Panc1 (cell line): Measurements from ENCODE around the gene ERAL1. TPM values are rescaled to one million over a fixed set of nuclear protein-coding genes. Genes with fewer than 3 reads are reported as not detected.

Experiments used
- ATAC-seq: fragments of 200-7000 bp; cut with Tn5 transposase; 2 replicates; pipeline ENCODE4 v1.9.1; 2020; ENCODE audit warnings: mild to moderate bottlenecking, moderate library complexity
- BruUV-seq: library from RNA; stranded (reverse); fragments of 400-500 nt; replicated peaks from 2 replicates; lab custom pipeline; 2021; lab: Mats Ljungman, UMichigan
- CTCF ChIA-PET: fragments of 300-600 bp; sonication (Branson Sonifier 250); formaldehyde crosslinking; loops from one replicate; lab custom pipeline; 2022; ENCODE audit warnings: antibody characterized with exemption; lab: Charles Lee
- POLR2A ChIA-PET: fragments of 300-600 bp; sonication (Branson Sonifier 250); formaldehyde crosslinking; loops from one replicate; lab custom pipeline; 2022; ENCODE audit warnings: antibody characterized with exemption; lab: Charles Lee
- DNase-seq: peaks from one replicate; pipeline ENCODE4 v3.0.0-alpha.2; 2010; ENCODE audit warnings: low read depth, low spot score
- H3K27ac ChIP-seq: 2 replicates; pipeline ENCODE4 v1.5.1; 2011; ENCODE audit warnings: mild to moderate bottlenecking, low read length, inconsistent platforms
- H3K27me3 ChIP-seq: fragments of 200-500 bp; sonication (Bioruptor generic); 2 replicates; pipeline ENCODE4 v1.6.0; 2014; ENCODE audit warnings: low read length, inconsistent platforms; ENCODE audit not compliant: control insufficient read depth, insufficient read depth
- H3K36me3 ChIP-seq: fragments of 200-500 bp; sonication (Bioruptor generic); 2 replicates; pipeline ENCODE4 v1.5.1; 2014; ENCODE audit warnings: inconsistent platforms, mild to moderate bottlenecking, low read length, moderate library complexity; ENCODE audit not compliant: control insufficient read depth, insufficient read depth
- H3K4me1 ChIP-seq: 2 replicates; pipeline ENCODE4 v1.5.1; 2011; ENCODE audit warnings: inconsistent platforms, mild to moderate bottlenecking, low read length, moderate library complexity; ENCODE audit not compliant: control insufficient read depth, insufficient read depth
- H3K4me3 ChIP-seq, 2 experiments: 2 replicates each; pipeline ENCODE4 v1.5.1; 2011 to 2012; ENCODE audit warnings: low read depth in 2 of 2, low read length in 2 of 2, mild to moderate bottlenecking in 2 of 2, inconsistent platforms in 1 of 2, moderate library complexity in 1 of 2
- H3K9me3 ChIP-seq: fragments of 200-500 bp; sonication (Bioruptor generic); 2 replicates; pipeline ENCODE4 v1.5.1; 2014; ENCODE audit warnings: low read depth, mild to moderate bottlenecking, inconsistent platforms, low read length, moderate library complexity; ENCODE audit not compliant: control insufficient read depth, insufficient read depth
- POLR2AphosphoS5 ChIP-seq: IDR thresholded peaks from 2 replicates; pipeline ENCODE4 v1.6.1; 2012; ENCODE audit warnings: mild to moderate bottlenecking, low read depth, low read length, moderate library complexity
- SIN3A ChIP-seq: IDR thresholded peaks from 2 replicates; pipeline ENCODE4 v1.6.1; 2012; ENCODE audit warnings: low read depth, mild to moderate bottlenecking, low read length, moderate library complexity, borderline replicate concordance; ENCODE audit not compliant: insufficient read depth
- TCF7L2 ChIP-seq: IDR thresholded peaks from 2 replicates; pipeline ENCODE4 v1.6.1; 2011; ENCODE audit warnings: mild to moderate bottlenecking, low read depth, low read length, inconsistent platforms
- in situ Hi-C: cut with HindIII; loops from 2 replicates; pipeline ENCODE4 v1.10.0; 2016; ENCODE audit warnings: low sequenced_read_pairs, low pct_unique_long_range_greater_than_20kb
- intact Hi-C: fragments of 100-400 bp; cut with micrococcal nuclease; formaldehyde crosslinking; loops from one replicate; pipeline ENCODE4 v1.10.0; 2022; ENCODE audit not compliant: unreplicated experiment
- total RNA-seq: library from RNA; stranded (reverse); gene quantifications from one replicate; pipeline ENCODE4 v1.2.1, GENCODE V29; 2021; ENCODE audit not compliant: unreplicated experiment
- TF ChIP-seq, protein P1 (sequence below), 2 experiments: IDR thresholded peaks; 2 replicates each; pipeline ENCODE4 v1.6.1; 2011 to 2012; ENCODE audit warnings: low read depth in 2 of 2, control low read depth in 1 of 2, low read length in 1 of 2, mild to moderate bottlenecking in 1 of 2, moderate library complexity in 1 of 2; ENCODE audit not compliant: insufficient read depth in 1 of 2
- TF ChIP-seq, protein P2 (sequence below): fragments of 450-650 bp; IDR thresholded peaks from 2 replicates; pipeline ENCODE4 v1.5.1; 2017; ENCODE audit warnings: mild to moderate bottlenecking

Gene ERAL1
- total RNA-seq, 1 experiment from 2014 or later: 74.2 TPM

DNA sequence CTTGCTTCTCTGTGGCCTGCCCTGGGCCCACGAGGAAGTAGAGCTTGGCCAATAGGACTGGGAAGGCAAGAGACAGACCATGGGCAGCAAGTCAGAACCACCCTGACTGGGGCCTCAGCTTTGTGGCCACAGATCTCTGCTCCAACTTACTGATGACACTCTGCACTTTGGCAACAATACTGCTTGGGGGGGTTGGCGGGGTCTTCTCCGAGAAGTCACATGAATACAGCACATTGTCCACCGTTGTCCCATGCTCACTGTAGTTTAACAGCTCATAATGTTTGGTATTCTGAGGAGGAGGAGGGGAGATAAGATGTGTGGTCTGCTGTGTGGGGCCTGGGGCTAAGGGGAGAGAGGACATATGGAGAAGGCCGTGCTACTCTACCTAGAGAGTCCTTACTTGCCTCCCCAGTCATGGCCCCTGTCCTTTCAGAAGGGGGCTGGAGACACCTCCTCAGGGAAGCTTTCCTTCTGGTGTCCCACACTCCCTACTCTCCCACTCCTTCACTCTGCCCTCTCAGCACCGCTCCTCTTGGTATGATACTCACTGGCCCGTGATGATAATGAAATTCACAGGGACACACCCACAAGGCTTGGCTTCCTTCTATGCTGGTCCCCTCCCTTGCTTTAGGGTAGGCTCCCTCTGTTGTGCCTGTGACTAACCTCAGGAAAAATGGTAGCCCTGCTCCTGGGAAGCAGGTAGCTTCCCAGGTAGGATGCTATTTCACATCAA, 52.1 kb downstream of the ERAL1 start:
- CTCF ChIA-PET: no interaction called here
- in situ Hi-C loops: no loop called here
- no peak; the same call in 1 of the 2 replicates for TF ChIP-seq POLR2AphosphoS5
- TF ChIP-seq, protein P1, sequence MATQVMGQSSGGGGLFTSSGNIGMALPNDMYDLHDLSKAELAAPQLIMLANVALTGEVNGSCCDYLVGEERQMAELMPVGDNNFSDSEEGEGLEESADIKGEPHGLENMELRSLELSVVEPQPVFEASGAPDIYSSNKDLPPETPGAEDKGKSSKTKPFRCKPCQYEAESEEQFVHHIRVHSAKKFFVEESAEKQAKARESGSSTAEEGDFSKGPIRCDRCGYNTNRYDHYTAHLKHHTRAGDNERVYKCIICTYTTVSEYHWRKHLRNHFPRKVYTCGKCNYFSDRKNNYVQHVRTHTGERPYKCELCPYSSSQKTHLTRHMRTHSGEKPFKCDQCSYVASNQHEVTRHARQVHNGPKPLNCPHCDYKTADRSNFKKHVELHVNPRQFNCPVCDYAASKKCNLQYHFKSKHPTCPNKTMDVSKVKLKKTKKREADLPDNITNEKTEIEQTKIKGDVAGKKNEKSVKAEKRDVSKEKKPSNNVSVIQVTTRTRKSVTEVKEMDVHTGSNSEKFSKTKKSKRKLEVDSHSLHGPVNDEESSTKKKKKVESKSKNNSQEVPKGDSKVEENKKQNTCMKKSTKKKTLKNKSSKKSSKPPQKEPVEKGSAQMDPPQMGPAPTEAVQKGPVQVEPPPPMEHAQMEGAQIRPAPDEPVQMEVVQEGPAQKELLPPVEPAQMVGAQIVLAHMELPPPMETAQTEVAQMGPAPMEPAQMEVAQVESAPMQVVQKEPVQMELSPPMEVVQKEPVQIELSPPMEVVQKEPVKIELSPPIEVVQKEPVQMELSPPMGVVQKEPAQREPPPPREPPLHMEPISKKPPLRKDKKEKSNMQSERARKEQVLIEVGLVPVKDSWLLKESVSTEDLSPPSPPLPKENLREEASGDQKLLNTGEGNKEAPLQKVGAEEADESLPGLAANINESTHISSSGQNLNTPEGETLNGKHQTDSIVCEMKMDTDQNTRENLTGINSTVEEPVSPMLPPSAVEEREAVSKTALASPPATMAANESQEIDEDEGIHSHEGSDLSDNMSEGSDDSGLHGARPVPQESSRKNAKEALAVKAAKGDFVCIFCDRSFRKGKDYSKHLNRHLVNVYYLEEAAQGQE (IDR thresholded peaks at IDR 0.05; ENCODE audit: insufficient read depth in 1 of 2, low read depth in 2 of 2, low read length in 1 of 2): no peak
- TF ChIP-seq TCF7L2: no peak
- TF ChIP-seq SIN3A: no peak
- TF ChIP-seq, protein P2, sequence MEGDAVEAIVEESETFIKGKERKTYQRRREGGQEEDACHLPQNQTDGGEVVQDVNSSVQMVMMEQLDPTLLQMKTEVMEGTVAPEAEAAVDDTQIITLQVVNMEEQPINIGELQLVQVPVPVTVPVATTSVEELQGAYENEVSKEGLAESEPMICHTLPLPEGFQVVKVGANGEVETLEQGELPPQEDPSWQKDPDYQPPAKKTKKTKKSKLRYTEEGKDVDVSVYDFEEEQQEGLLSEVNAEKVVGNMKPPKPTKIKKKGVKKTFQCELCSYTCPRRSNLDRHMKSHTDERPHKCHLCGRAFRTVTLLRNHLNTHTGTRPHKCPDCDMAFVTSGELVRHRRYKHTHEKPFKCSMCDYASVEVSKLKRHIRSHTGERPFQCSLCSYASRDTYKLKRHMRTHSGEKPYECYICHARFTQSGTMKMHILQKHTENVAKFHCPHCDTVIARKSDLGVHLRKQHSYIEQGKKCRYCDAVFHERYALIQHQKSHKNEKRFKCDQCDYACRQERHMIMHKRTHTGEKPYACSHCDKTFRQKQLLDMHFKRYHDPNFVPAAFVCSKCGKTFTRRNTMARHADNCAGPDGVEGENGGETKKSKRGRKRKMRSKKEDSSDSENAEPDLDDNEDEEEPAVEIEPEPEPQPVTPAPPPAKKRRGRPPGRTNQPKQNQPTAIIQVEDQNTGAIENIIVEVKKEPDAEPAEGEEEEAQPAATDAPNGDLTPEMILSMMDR: no peak

DNA sequence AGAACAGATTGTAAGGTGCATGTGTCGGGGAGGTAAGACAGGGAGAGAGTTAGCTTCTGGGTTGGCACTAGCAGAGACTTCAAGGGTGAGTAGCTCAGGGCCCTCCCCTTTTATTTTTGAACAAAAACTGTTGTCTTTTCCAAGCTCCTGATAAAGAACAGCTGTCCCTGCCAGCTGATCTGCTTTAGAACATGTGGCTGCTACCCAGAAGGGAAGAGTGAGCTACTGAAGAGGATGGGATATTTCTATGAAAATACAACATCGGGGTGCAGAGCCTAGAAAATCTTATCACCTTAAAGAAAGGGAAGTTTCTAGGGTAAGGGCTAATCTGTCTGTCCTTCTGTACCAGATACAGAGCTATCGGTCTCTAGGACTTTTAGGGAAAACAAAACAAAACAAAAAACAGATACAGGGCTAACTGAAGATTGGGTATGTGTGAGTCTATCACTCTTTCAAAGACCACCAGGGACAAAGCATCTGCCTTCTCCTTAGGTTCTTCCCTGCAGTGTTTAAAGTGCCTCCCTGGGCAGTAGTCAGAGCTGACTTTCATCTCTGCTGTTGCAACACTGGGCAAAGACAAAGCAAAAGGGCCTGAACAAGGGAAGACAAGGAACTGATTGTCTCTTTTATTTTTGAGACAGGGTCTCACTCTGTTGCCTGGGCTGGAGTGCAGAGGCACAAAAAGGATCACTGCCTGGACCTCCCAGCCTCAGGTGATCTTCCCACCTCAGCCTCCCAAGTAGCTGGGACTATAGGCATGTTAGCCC, 53.1 kb downstream of the ERAL1 start:
- DNase-seq (no peak), ATAC-seq (no peak)
- POLR2A ChIA-PET: no interaction called here
- Histone ChIP-seq H3K4me1 (no peaks in the 10 kb centered on the region), H3K27ac (no peak overlapping the region), H3K4me3 (no peak overlapping the region), H3K9me3 (no peaks in the 10 kb centered on the region), H3K36me3 (peaks cover 24% of the 10 kb centered on the region), H3K27me3 (no peaks in the 10 kb centered on the region)
- TF ChIP-seq POLR2AphosphoS5: 0 out of 2 replicates have a peak, but pooled peaks have one; percentile 24
- TF ChIP-seq, protein P1 (IDR thresholded peaks at IDR 0.05; ENCODE audit: insufficient read depth in 1 of 2, low read depth in 2 of 2, low read length in 1 of 2): no peak
- intact Hi-C loops: loop anchor here (10.0 kb wide), 2 partner anchors 63 to 183 kb away; partner anchors contain the start of genes FAM222B, NEK8 and TLCD1
- in situ Hi-C loops: no loop called here
- CTCF ChIA-PET: interaction anchor here (0.5 to 0.8 kb wide), 2 partner anchors 14 to 145 kb away, joined by 3 to 7 read pairs; no protein-coding TSS in a partner anchor
- no TSS peak for BruUV-seq

More for the DNA sequence above, 52.1 kb downstream of the ERAL1 start:
- Histone ChIP-seq H3K27ac (no peak overlapping the region), H3K36me3 (peaks cover 19% of the 10 kb centered on the region), H3K4me1 (peaks cover 3% of the 10 kb centered on the region; the same call in 1 of the 2 replicates), H3K27me3 (no peaks in the 10 kb centered on the region), H3K4me3 (no peak overlapping the region), H3K9me3 (no peaks in the 10 kb centered on the region)
- intact Hi-C loops: loop anchor here (10.0 kb wide), 2 partner anchors 62 to 182 kb away; partner anchors contain the start of genes FAM222B, NEK8 and TLCD1
- POLR2A ChIA-PET: interaction anchor here (0.6 kb wide), 1 partner anchor 338 kb away, joined by 12 read pairs; no protein-coding TSS in a partner anchor
- no peak for ATAC-seq
- no peak for DNase-seq
- BruUV-seq: no TSS peak
